Stimulated activated CD4-positive, alpha-beta T cell treated with anti-CD3 and anti-CD28 coated beads, Interleukin-1b, Interleukin-23, amount 100 ng/mL, for 24 hours (primary cell): Measurements from ENCODE around the gene PCBP1.
"Not testable (repeated sequence)": the region's sequence is repeated elsewhere in the genome, so short reads cannot be mapped to it uniquely, and the experiment has no call there.

ENCODE experiments used
- DNase-seq, 4 experiments: peaks; one replicate each; pipeline ENCODE4 v3.0.0-alpha.2; 2020; ENCODE audit warnings: low read depth in 4 of 4, low spot score in 1 of 4

The PCBP1 gene

GRCh38 chr2:70095720-70096670, 8.7 kb downstream of the PCBP1 start:
- DNase-seq, result no peak

GRCh38 chr2:70098032-70098431, 10.8 kb downstream of the PCBP1 start:
- no peak for DNase-seq

- DNase-seq, result no peak
Measured at GRCh38 chr2:70099270-70099669, 12.0 kb downstream of the PCBP1 start.

- DNase-seq, result no peak
Measured at GRCh38 chr2:70101174-70101573, 13.9 kb downstream of the PCBP1 start.

- DNase-seq, result not testable (repeated sequence)
Measured at GRCh38 chr2:70101686-70102085, 14.4 kb downstream of the PCBP1 start.

GRCh38 chr2:70102323-70102905, 15.1 kb downstream of the PCBP1 start:
- not testable (repeated sequence) for DNase-seq

GRCh38 chr2:70103531-70104061, 16.3 kb downstream of the PCBP1 start:
- no peak for DNase-seq

GRCh38 chr2:70104231-70105111, 17.2 kb downstream of the PCBP1 start:
- no peak for DNase-seq

GRCh38 chr2:70106138-70106537, 18.9 kb downstream of the PCBP1 start:
- not testable (repeated sequence) for DNase-seq

GRCh38 chr2:70110397-70110796, 23.1 kb downstream of the PCBP1 start:
- not testable (repeated sequence) for DNase-seq

GRCh38 chr2:70111752-70112591, 24.7 kb downstream of the PCBP1 start:
- DNase-seq, result no peak

GRCh38 chr2:70113359-70114070, 26.2 kb downstream of the PCBP1 start:
- DNase-seq, result no peak

GRCh38 chr2:70115646-70116442, 28.6 kb downstream of the PCBP1 start:
- DNase-seq, result no peak

GRCh38 chr2:70116936-70117552, 29.8 kb downstream of the PCBP1 start:
- no peak for DNase-seq

GRCh38 chr2:70118798-70119454, 31.6 kb downstream of the PCBP1 start:
- no peak for DNase-seq

GRCh38 chr2:70121627-70122372, 34.5 kb downstream of the PCBP1 start:
- DNase-seq, result no peak

- DNase-seq, result no peak
Measured at GRCh38 chr2:70122470-70122869, 35.2 kb downstream of the PCBP1 start.
